CD4-positive, alpha-beta T cell (primary cell): ENCODE data around the gene PSMA3. TPM values are rescaled to one million over a fixed set of nuclear protein-coding genes. Genes with fewer than 3 reads are reported as not detected.

ENCODE experiments used
- ATAC-seq: fragments of 200-7000 bp; cut with Tn5 transposase; one replicate; pipeline ENCODE4 v1.10.0; 2022; ENCODE audit warnings: mild to moderate bottlenecking; ENCODE audit not compliant: poor library complexity
- CTCF ChIA-PET: fragments of 350-600 bp; sonication (Branson Sonifier 250); formaldehyde crosslinking; loops from one replicate; lab custom pipeline; 2021; ENCODE audit warnings: antibody characterized with exemption, inconsistent platforms; lab: Charles Lee
- POLR2A ChIA-PET: fragments of 350-600 bp; sonication (Branson Sonifier 250); formaldehyde crosslinking; loops from one replicate; lab custom pipeline; 2021; ENCODE audit warnings: antibody characterized with exemption, inconsistent platforms; lab: Charles Lee
- DNase-seq, 14 experiments: peaks; one replicate each; pipeline ENCODE4 v3.0.0-alpha.2; 2013 to 2020; ENCODE audit warnings: mixed read lengths in 2 of 14
- H3K27ac ChIP-seq, 2 donors: one replicate each; pipeline versions ENCODE4 v1.5.1 to v1.7.0; 2013; ENCODE audit warnings: low read length in 2 of 2, low read depth in 1 of 2, mild to moderate bottlenecking in 1 of 2
- H3K27me3 ChIP-seq, 2 experiments: 1 replicate in 1 of 2; 2 replicates in 1 of 2; pipeline versions ENCODE4 v1.6.1 to v1.7.0; 2013; ENCODE audit warnings: low read length in 2 of 2, control low read depth in 1 of 2, mild to moderate bottlenecking in 1 of 2, moderate library complexity in 1 of 2; ENCODE audit not compliant: insufficient read depth in 2 of 2, control insufficient read depth in 1 of 2
- H3K36me3 ChIP-seq: one replicate; pipeline ENCODE4 v1.6.1; 2013; ENCODE audit warnings: low read length, control low read depth; ENCODE audit not compliant: insufficient read depth
- H3K4me1 ChIP-seq: one replicate; pipeline ENCODE4 v1.6.1; 2013; ENCODE audit warnings: low read length, control low read depth; ENCODE audit not compliant: insufficient read depth
- H3K4me3 ChIP-seq: one replicate; pipeline ENCODE4 v1.5.1; 2013; ENCODE audit warnings: mild to moderate bottlenecking, low read length, moderate library complexity
- H3K9me3 ChIP-seq, 2 experiments: 1 replicate in 1 of 2; 2 replicates in 1 of 2; pipeline versions ENCODE4 v1.6.1 to v1.7.0; 2013; ENCODE audit warnings: low read length in 2 of 2, mild to moderate bottlenecking in 2 of 2, control low read depth in 1 of 2, moderate library complexity in 1 of 2; ENCODE audit not compliant: control insufficient read depth in 1 of 2, insufficient read depth in 1 of 2
- H3K27ac Mint-ChIP-seq: one replicate; pipeline ENCODE4 v1.8.0; 2020; ENCODE audit warnings: mixed read lengths
- H3K27me3 Mint-ChIP-seq: one replicate; pipeline ENCODE4 v1.8.0; 2021; ENCODE audit warnings: mixed read lengths
- H3K36me3 Mint-ChIP-seq: one replicate; pipeline ENCODE4 v1.8.0; 2021; ENCODE audit warnings: low read depth, mixed read lengths
- H3K4me1 Mint-ChIP-seq: one replicate; pipeline ENCODE4 v1.8.0; 2021; ENCODE audit warnings: low read depth, mixed read lengths
- H3K4me3 Mint-ChIP-seq: one replicate; pipeline ENCODE4 v1.8.0; 2020; ENCODE audit warnings: mild to moderate bottlenecking, mixed read lengths
- H3K9me3 Mint-ChIP-seq: one replicate; pipeline ENCODE4 v1.8.0; 2020; ENCODE audit warnings: mixed read lengths
- CTCF ChIP-seq: fragments of 200-600 bp; IDR thresholded peaks from one replicate; pipeline ENCODE4 v1.8.0; 2022; ENCODE audit warnings: antibody characterized with exemption, mild to moderate bottlenecking
- intact Hi-C, 2 experiments: fragments of 100-400 bp; cut with DNase I in 1 of 2; cut with micrococcal nuclease in 1 of 2; formaldehyde crosslinking; loops; one replicate each; pipeline versions ENCODE4 v1.15.1 to v1.9.0; 2023 to 2025; cut with DNase I, micrococcal nuclease
- total RNA-seq, 174 experiments: library from RNA in 2 of 174; stranded (reverse) in 2 of 174; gene quantifications; one replicate each; pipeline ENCODE4 v1.2.3 and lab custom pipeline; 2021 to 2026

The PSMA3 gene
- total RNA-seq, 2 experiments from 2014 or later: 104 to 108 TPM

GRCh38 chr14:58294201-58294600, 49.6 kb downstream of the PSMA3 start:
- H3K4me3 Mint-ChIP-seq: peak overlapping the region; percentile 61
- Histone ChIP-seq H3K36me3 (peaks cover 51% of the 10 kb centered on the region), H3K4me3 (no peak overlapping the region), H3K9me3 (no peaks in the 10 kb centered on the region), H3K4me1 (peaks cover 27% of the 10 kb centered on the region), H3K27ac (no peak overlapping the region), H3K27me3 (no peaks in the 10 kb centered on the region)
- H3K9me3 Mint-ChIP-seq: no peaks in the 10 kb centered on the region
- H3K4me1 Mint-ChIP-seq: peaks cover 45% of the 10 kb centered on the region
- H3K27ac Mint-ChIP-seq: no peak overlapping the region
- H3K27me3 Mint-ChIP-seq: no peaks in the 10 kb centered on the region
- intact Hi-C loops: no loop called here
- peaks cover 58% of the 10 kb centered on the region for H3K36me3 Mint-ChIP-seq
- ChIA-PET POLR2A (no interaction called here), CTCF (no interaction called here)
- ATAC-seq: no peak
- TF ChIP-seq CTCF: no peak
- no peak for DNase-seq

- POLR2A ChIA-PET: interaction anchor here (1.0 to 4.8 kb wide), 5 partner anchors 21 to 97 kb away, joined by 3 to 102 read pairs (median 41); partner anchors contain the start of genes ACTR10 and PSMA3
- peaks cover 30% of the 10 kb centered on the region for H3K4me1 ChIP-seq
- no peaks in the 10 kb centered on the region for H3K27me3 ChIP-seq
- CTCF ChIA-PET: no interaction called here
- Mint-ChIP-seq H3K36me3 (peaks cover 47% of the 10 kb centered on the region), H3K9me3 (no peaks in the 10 kb centered on the region), H3K4me1 (peaks cover 40% of the 10 kb centered on the region), H3K27me3 (no peaks in the 10 kb centered on the region), H3K4me3 (no peak overlapping the region), H3K27ac (no peak overlapping the region)
- H3K9me3 ChIP-seq: no peaks in the 10 kb centered on the region
- no peak overlapping the region for H3K27ac ChIP-seq
- TF ChIP-seq CTCF: no peak
- H3K36me3 ChIP-seq: peaks cover 31% of the 10 kb centered on the region
- peak overlapping the region; percentile 85 for H3K4me3 ChIP-seq
- ATAC-seq (no peak), DNase-seq (no peak)
- intact Hi-C loops: loop anchor here (2.0 to 5.0 kb wide), 3 partner anchors 16 to 131 kb away; partner anchors contain the start of genes KIAA0586 (in 1 of the 2), PSMA3 (in 1 of the 2) and TIMM9 (in 1 of the 2)
Observed at GRCh38 chr14:58296726-58297125, 52.1 kb downstream of the PSMA3 start.

- Mint-ChIP-seq H3K27me3 (no peaks in the 10 kb centered on the region), H3K4me1 (peaks cover 37% of the 10 kb centered on the region), H3K9me3 (no peaks in the 10 kb centered on the region), H3K27ac (no peak overlapping the region), H3K4me3 (no peak overlapping the region), H3K36me3 (peaks cover 50% of the 10 kb centered on the region)
- H3K4me3 ChIP-seq: peak overlapping the region; percentile 85
- ATAC-seq (no peak), DNase-seq (peak in 1 of 14 experiments; percentile 8)
- no peaks in the 10 kb centered on the region for H3K27me3 ChIP-seq
- intact Hi-C loops: loop anchor here (2.0 to 5.0 kb wide), 3 partner anchors 17 to 130 kb away; partner anchors contain the start of genes KIAA0586 (in 1 of the 2), PSMA3 (in 1 of the 2) and TIMM9 (in 1 of the 2)
- peak overlapping the region; percentile 95 to 98 for H3K27ac ChIP-seq
- H3K4me1 ChIP-seq: peaks cover 29% of the 10 kb centered on the region
- ChIA-PET POLR2A (interaction anchor here (0.7 to 4.8 kb wide), 29 partner anchors 10 to 1951 kb away, joined by 3 to 122 read pairs (median 8); partner anchors contain the start of genes ACTR10, DAAM1, DHRS7 and GPR135), CTCF (interaction anchor here (1.2 kb wide), 1 partner anchor 31 kb away, joined by 5 read pairs; no protein-coding TSS in a partner anchor)
- no peak for TF ChIP-seq CTCF
- H3K9me3 ChIP-seq: no peaks in the 10 kb centered on the region
- peaks cover 33% of the 10 kb centered on the region for H3K36me3 ChIP-seq
Observed at GRCh38 chr14:58297412-58297761, 52.7 kb downstream of the PSMA3 start.
